Choroid plexus epithelial cell (primary cell): Measurements from ENCODE around the gene CDT1.
A peak's percentile ranks its signal among the peaks of the same experiment; 100 is the strongest.

ENCODE experiments used
- DNase-seq: peaks from one replicate; pipeline ENCODE4 v3.0.0-alpha.2; 2010; ENCODE audit warnings: low read depth
- H3K4me3 ChIP-seq: 2 replicates; pipeline ENCODE4 v1.5.1; 2011; ENCODE audit warnings: low read depth, mild to moderate bottlenecking, control low read depth, low read length, moderate library complexity
- CTCF ChIP-seq: conservative IDR thresholded peaks from 2 replicates; pipeline ENCODE4 v1.5.1; 2011; ENCODE audit warnings: low read depth, mild to moderate bottlenecking, control low read depth, inconsistent platforms, low read length, moderate library complexity

Gene CDT1

GRCh38 chr16:88803264-88803987 lies at the start of gene CDT1:
Gene CDT1, plus strand, starts transcription at chr16:88803789. Its CDS starts 43 bp downstream, at chr16:88803832.
- H3K4me3 ChIP-seq, result peak within 1 kb of the TSS; percentile 71
- TF ChIP-seq CTCF, result no peak
- peak; percentile 73 for DNase-seq

- H3K4me3 ChIP-seq, result no peak overlapping the region
- DNase-seq, result no peak
- TF ChIP-seq CTCF, result no peak
These were observed 49.3 kb upstream of the CDT1 start for GRCh38 chr16:88754109-88754911.

- DNase-seq, result peak; percentile 38
- peak; percentile 53 for TF ChIP-seq CTCF
- no peak overlapping the region for H3K4me3 ChIP-seq
These were observed 48.5 kb upstream of the CDT1 start for GRCh38 chr16:88754912-88755744.

- no peak for TF ChIP-seq CTCF
- no peak overlapping the region for H3K4me3 ChIP-seq
- no peak for DNase-seq
These were observed 47.7 kb upstream of the CDT1 start for GRCh38 chr16:88755745-88756443.

- no peak overlapping the region for H3K4me3 ChIP-seq
- no peak for TF ChIP-seq CTCF
- DNase-seq, result no peak
These were observed 45.2 kb upstream of the CDT1 start for GRCh38 chr16:88758227-88758943.

GRCh38 chr16:88758944-88759244 lies 44.7 kb upstream of the CDT1 start:
- H3K4me3 ChIP-seq, result no peak overlapping the region
- no peak for DNase-seq
- TF ChIP-seq CTCF, result no peak
